CD4-positive, alpha-beta memory T cell (primary cell): Measurements from ENCODE around the gene HSPA9. TPM values are rescaled to one million over a fixed set of nuclear protein-coding genes. Genes with fewer than 3 reads are reported as not detected.

Experiments used
- CTCF ChIA-PET: fragments of 350-600 bp; sonication (Branson Sonifier 250); formaldehyde crosslinking; loops from one replicate; lab custom pipeline; 2021; ENCODE audit warnings: inconsistent platforms; ENCODE audit not compliant: partially characterized antibody; lab: Charles Lee
- POLR2A ChIA-PET: fragments of 350-600 bp; sonication (Branson Sonifier 250); formaldehyde crosslinking; loops from one replicate; lab custom pipeline; 2021; ENCODE audit not compliant: partially characterized antibody; lab: Charles Lee
- DNase-seq, 5 donors: peaks; one replicate each; pipeline versions ENCODE4 v3.0.0 to v3.0.0-alpha.2; 2020 to 2022; ENCODE audit warnings: mixed read lengths in 1 of 5
- H3K27ac ChIP-seq: one replicate; pipeline ENCODE4 v1.7.0; 2013; ENCODE audit warnings: low read depth, low read length
- H3K27me3 ChIP-seq: 2 replicates; pipeline ENCODE4 v1.7.0; 2013; ENCODE audit warnings: mild to moderate bottlenecking, low read length, moderate library complexity; ENCODE audit not compliant: insufficient read depth
- H3K36me3 ChIP-seq: 2 replicates; pipeline ENCODE4 v1.7.0; 2013; ENCODE audit warnings: mild to moderate bottlenecking, low read length, moderate library complexity; ENCODE audit not compliant: insufficient read depth
- H3K4me1 ChIP-seq: 2 replicates; pipeline ENCODE4 v1.7.0; 2013; ENCODE audit warnings: mild to moderate bottlenecking, low read length, moderate library complexity; ENCODE audit not compliant: insufficient read depth
- H3K4me3 ChIP-seq, 2 donors: one replicate each; pipeline ENCODE4 v1.7.0; 2013; ENCODE audit warnings: low read length in 2 of 2, mild to moderate bottlenecking in 1 of 2
- H3K9me3 ChIP-seq, 2 donors: one replicate each; pipeline ENCODE4 v1.7.0; 2013; ENCODE audit warnings: low read length in 2 of 2, control low read depth in 1 of 2; ENCODE audit not compliant: control insufficient read depth in 1 of 2
- H3K27ac Mint-ChIP-seq, 7 donors: one replicate each; pipeline ENCODE4 v1.8.0; 2020 to 2021; ENCODE audit warnings: mixed read lengths in 7 of 7, mild to moderate bottlenecking in 6 of 7, inconsistent platforms in 3 of 7, moderate library complexity in 3 of 7
- H3K27me3 Mint-ChIP-seq, 2 donors: one replicate each; pipeline ENCODE4 v1.8.0; 2020 to 2021; ENCODE audit warnings: mixed read lengths in 2 of 2
- H3K36me3 Mint-ChIP-seq, 2 donors: one replicate each; pipeline ENCODE4 v1.8.0; 2020 to 2021; ENCODE audit warnings: mixed read lengths in 2 of 2, inconsistent platforms in 1 of 2, mild to moderate bottlenecking in 1 of 2
- H3K4me1 Mint-ChIP-seq, 4 donors: one replicate each; pipeline ENCODE4 v1.8.0; 2020 to 2021; ENCODE audit warnings: mixed read lengths in 4 of 4, mild to moderate bottlenecking in 1 of 4
- H3K4me3 Mint-ChIP-seq, 8 donors: one replicate each; pipeline ENCODE4 v1.8.0; 2020 to 2021; ENCODE audit warnings: mixed read lengths in 8 of 8, mild to moderate bottlenecking in 7 of 8, moderate library complexity in 6 of 8, inconsistent platforms in 3 of 8
- H3K9me3 Mint-ChIP-seq, 8 donors: one replicate each; pipeline ENCODE4 v1.8.0; 2020 to 2021; ENCODE audit warnings: mixed read lengths in 8 of 8, mild to moderate bottlenecking in 5 of 8, inconsistent platforms in 3 of 8, moderate library complexity in 1 of 8
- intact Hi-C: fragments of 100-400 bp; cut with micrococcal nuclease; formaldehyde crosslinking; loops from one replicate; pipeline ENCODE4 v1.15.1; 2023
- polyA plus RNA-seq, 2 donors: library from polyadenylated mRNA; unstranded; fragments of 300-500 nt; fragmentation: Illumina TruSeq; gene quantifications; one replicate each; pipeline ENCODE4 v1.2.3, GENCODE V29; 2021
- total RNA-seq, 2 experiments: library from RNA; stranded (reverse); gene quantifications; one replicate each; pipeline ENCODE4 v1.2.3, GENCODE V29; 2021

Gene HSPA9
- total and polyA plus RNA-seq, 4 experiments from 2014 or later, result 144 to 171 (median 154) TPM

- intact Hi-C loops, result no loop called here
- POLR2A ChIA-PET, result no interaction called here
- no peaks in the 10 kb centered on the region for H3K9me3 ChIP-seq
- H3K9me3 Mint-ChIP-seq, result no peaks in the 10 kb centered on the region
- peak overlapping the region in 3 of 7 donors; percentile 8 to 87 (median 32) for H3K27ac Mint-ChIP-seq
- no peaks in the 10 kb centered on the region for H3K27me3 ChIP-seq
- no peak for DNase-seq
- CTCF ChIA-PET, result interaction anchor here (1.4 kb wide), 1 partner anchor 14 kb away, joined by 3 read pairs; no protein-coding TSS in a partner anchor
- H3K27me3 Mint-ChIP-seq, result no peaks in the 10 kb centered on the region
- H3K27ac ChIP-seq, result no peak overlapping the region
- H3K4me3 Mint-ChIP-seq, result no peak overlapping the region
- no peak overlapping the region for H3K4me3 ChIP-seq
- H3K4me1 ChIP-seq, result peaks cover 21% of the 10 kb centered on the region
- no peaks in the 10 kb centered on the region for H3K36me3 ChIP-seq
- H3K36me3 Mint-ChIP-seq, result peaks cover 15 to 29% of the 10 kb centered on the region in 2 donors
- H3K4me1 Mint-ChIP-seq, result peaks cover 30 to 58% (median 35%) of the 10 kb centered on the region in 4 donors
Observed at GRCh38 chr5:138527170-138527569, 48.0 kb downstream of the HSPA9 start.

GRCh38 chr5:138523406-138523805 lies 51.8 kb downstream of the HSPA9 start:
- intact Hi-C loops, result no loop called here
- Mint-ChIP-seq H3K4me3 (peak overlapping the region in 1 of 8 donors; percentile 15), H3K27ac (peak overlapping the region in 1 of 7 donors; percentile 41), H3K4me1 (peaks cover 22 to 48% (median 27%) of the 10 kb centered on the region in 4 donors), H3K27me3 (no peaks in the 10 kb centered on the region), H3K36me3 (peaks cover 3 to 23% of the 10 kb centered on the region in 2 donors), H3K9me3 (no peaks in the 10 kb centered on the region)
- POLR2A ChIA-PET, result no interaction called here
- H3K4me3 ChIP-seq, result no peak overlapping the region
- DNase-seq, result no peak
- H3K27me3 ChIP-seq, result no peaks in the 10 kb centered on the region
- peaks cover 6% of the 10 kb centered on the region for H3K36me3 ChIP-seq
- CTCF ChIA-PET, result no interaction called here
- no peak overlapping the region for H3K27ac ChIP-seq
- no peaks in the 10 kb centered on the region for H3K9me3 ChIP-seq
- no peaks in the 10 kb centered on the region for H3K4me1 ChIP-seq

GRCh38 chr5:138520971-138521370 lies 54.2 kb downstream of the HSPA9 start:
- Histone ChIP-seq H3K9me3 (no peaks in the 10 kb centered on the region), H3K36me3 (peaks cover 26% of the 10 kb centered on the region), H3K4me3 (no peak overlapping the region), H3K4me1 (no peaks in the 10 kb centered on the region), H3K27ac (no peak overlapping the region), H3K27me3 (no peaks in the 10 kb centered on the region)
- Mint-ChIP-seq H3K4me1 (peaks cover 19 to 36% (median 22%) of the 10 kb centered on the region in 4 donors), H3K27ac (no peak overlapping the region), H3K4me3 (no peak overlapping the region), H3K36me3 (peaks cover 15 to 35% of the 10 kb centered on the region in 2 donors), H3K9me3 (no peaks in the 10 kb centered on the region), H3K27me3 (no peaks in the 10 kb centered on the region)
- ChIA-PET POLR2A (no interaction called here), CTCF (no interaction called here)
- DNase-seq, result no peak
- intact Hi-C loops, result no loop called here

- intact Hi-C loops, result no loop called here
- POLR2A ChIA-PET, result no interaction called here
- Histone ChIP-seq H3K4me1 (no peaks in the 10 kb centered on the region), H3K36me3 (peaks cover 57% of the 10 kb centered on the region), H3K27ac (no peak overlapping the region), H3K27me3 (no peaks in the 10 kb centered on the region), H3K9me3 (no peaks in the 10 kb centered on the region), H3K4me3 (no peak overlapping the region)
- CTCF ChIA-PET, result interaction anchor here (4.3 kb wide), 1 partner anchor 68 kb away, joined by 14 read pairs; no protein-coding TSS in a partner anchor
- peaks cover 16 to 21% (median 18%) of the 10 kb centered on the region in 4 donors for H3K4me1 Mint-ChIP-seq
- H3K27me3 Mint-ChIP-seq, result no peaks in the 10 kb centered on the region
- H3K4me3 Mint-ChIP-seq, result no peak overlapping the region
- H3K27ac Mint-ChIP-seq, result no peak overlapping the region
- no peak for DNase-seq
- H3K36me3 Mint-ChIP-seq, result peaks cover 16 to 64% of the 10 kb centered on the region in 2 donors
- H3K9me3 Mint-ChIP-seq, result no peaks in the 10 kb centered on the region
Observed at GRCh38 chr5:138517437-138517836, 57.8 kb downstream of the HSPA9 start.

GRCh38 chr5:138515556-138516245 lies 59.5 kb downstream of the HSPA9 start:
- peaks cover 27 to 74% of the 10 kb centered on the region in 2 donors for H3K36me3 Mint-ChIP-seq
- POLR2A ChIA-PET, result no interaction called here

GRCh38 chr5:138514021-138514420 lies 61.2 kb downstream of the HSPA9 start:
- DNase-seq, result no peak
- Histone ChIP-seq H3K27me3 (no peaks in the 10 kb centered on the region), H3K9me3 (no peaks in the 10 kb centered on the region), H3K4me3 (no peak overlapping the region), H3K27ac (no peak overlapping the region), H3K36me3 (peaks cover 75% of the 10 kb centered on the region), H3K4me1 (no peaks in the 10 kb centered on the region)
- peaks cover 4 to 8% (median 5%) of the 10 kb centered on the region in 4 donors for H3K4me1 Mint-ChIP-seq
- H3K36me3 Mint-ChIP-seq, result peaks cover 36 to 79% of the 10 kb centered on the region in 2 donors
- POLR2A ChIA-PET, result no interaction called here
- CTCF ChIA-PET, result interaction anchor here (1.9 to 4.3 kb wide), 4 partner anchors 10 to 64 kb away, joined by 3 to 14 read pairs (median 9); no protein-coding TSS in a partner anchor
- H3K4me3 Mint-ChIP-seq, result no peak overlapping the region
- peak overlapping the region in 3 of 7 donors; percentile 5 to 66 (median 17) for H3K27ac Mint-ChIP-seq
- H3K9me3 Mint-ChIP-seq, result no peaks in the 10 kb centered on the region
- intact Hi-C loops, result no loop called here
- H3K27me3 Mint-ChIP-seq, result no peaks in the 10 kb centered on the region

More at GRCh38 chr5:138515556-138516245, 59.5 kb downstream of the HSPA9 start:
- no peaks in the 10 kb centered on the region for H3K9me3 ChIP-seq
- no peaks in the 10 kb centered on the region for H3K4me1 ChIP-seq
- Mint-ChIP-seq H3K27me3 (no peaks in the 10 kb centered on the region), H3K9me3 (no peaks in the 10 kb centered on the region), H3K4me3 (no peak overlapping the region), H3K27ac (peak overlapping the region in 3 of 7 donors; percentile 10 to 70 (median 50)), H3K4me1 (peaks cover 12 to 13% (median 12%) of the 10 kb centered on the region in 4 donors)
- CTCF ChIA-PET, result interaction anchor here (0.9 to 4.3 kb wide), 3 partner anchors 12 to 66 kb away, joined by 4 to 14 read pairs (median 8); no protein-coding TSS in a partner anchor
- intact Hi-C loops, result no loop called here
- H3K27ac ChIP-seq, result no peak overlapping the region
- H3K27me3 ChIP-seq, result no peaks in the 10 kb centered on the region
- H3K36me3 ChIP-seq, result peaks cover 65% of the 10 kb centered on the region
- DNase-seq, result no peak
- no peak overlapping the region for H3K4me3 ChIP-seq

- Histone ChIP-seq H3K27ac (no peak overlapping the region), H3K9me3 (no peaks in the 10 kb centered on the region), H3K36me3 (peaks cover 50% of the 10 kb centered on the region), H3K27me3 (no peaks in the 10 kb centered on the region), H3K4me3 (no peak overlapping the region), H3K4me1 (no peaks in the 10 kb centered on the region)
- H3K27ac Mint-ChIP-seq, result peak overlapping the region in 3 of 7 donors; percentile 24 to 60 (median 30)
- no peaks in the 10 kb centered on the region for H3K4me1 Mint-ChIP-seq
- POLR2A ChIA-PET, result no interaction called here
- H3K4me3 Mint-ChIP-seq, result no peak overlapping the region
- intact Hi-C loops, result no loop called here
- DNase-seq, result no peak
- H3K36me3 Mint-ChIP-seq, result peaks cover 36 to 58% of the 10 kb centered on the region in 2 donors
- no peaks in the 10 kb centered on the region for H3K27me3 Mint-ChIP-seq
- no peaks in the 10 kb centered on the region for H3K9me3 Mint-ChIP-seq
- CTCF ChIA-PET, result interaction anchor here (0.9 to 3.5 kb wide), 4 partner anchors 9 to 71 kb away, joined by 3 to 31 read pairs (median 7); no protein-coding TSS in a partner anchor
Observed at GRCh38 chr5:138508958-138509357, 66.2 kb downstream of the HSPA9 start.
